AG04450 (cell line): ENCODE results near the gene FCHSD2. TPM values are rescaled to one million over a fixed set of nuclear protein-coding genes. Genes with fewer than 3 reads are reported as not detected.

ENCODE experiments used
- CTCF ChIA-PET: fragments of 300-600, 350-600 bp; formaldehyde crosslinking; extraction: SDS; loops from one replicate; lab custom pipeline; 2022; ENCODE audit warnings: antibody characterized with exemption, inconsistent platforms; lab: Charles Lee
- POLR2A ChIA-PET: fragments of 350-600 bp; formaldehyde crosslinking; extraction: SDS; loops from one replicate; lab custom pipeline; 2021; ENCODE audit warnings: antibody characterized with exemption, inconsistent platforms; lab: Yijun Ruan, JAX
- DNase-seq: peaks from one replicate; pipeline ENCODE4 v3.0.0-alpha.2; 2011; ENCODE audit warnings: low read depth, low spot score
- H3K27ac ChIP-seq: one replicate; pipeline ENCODE4 v1.5.1; 2012; ENCODE audit warnings: low read depth, low read length, control low read depth
- H3K27me3 ChIP-seq: one replicate; pipeline ENCODE4 v1.6.0; 2012; ENCODE audit warnings: low read length; ENCODE audit not compliant: control insufficient read depth, insufficient read depth
- H3K4me3 ChIP-seq: 2 replicates; pipeline ENCODE4 v1.5.1; 2011; ENCODE audit warnings: mild to moderate bottlenecking, low read depth, low read length, control low read depth
- H3K9me3 ChIP-seq: 2 replicates; pipeline ENCODE4 v1.5.1; 2012; ENCODE audit warnings: low read length; ENCODE audit not compliant: control insufficient read depth, insufficient read depth
- polyA plus RNA-seq: library from polyadenylated mRNA; depleted of rRNA; stranded (reverse); fragments of >200 nt; gene quantifications from 2 replicates; pipeline ENCODE4 v1.2.3, GENCODE V29; 2011
- TF ChIP-seq, protein P1 (sequence below): IDR thresholded peaks from 2 replicates; pipeline ENCODE4 v1.5.1; 2011; ENCODE audit warnings: low read depth, low read length, control low read depth, inconsistent platforms

The FCHSD2 gene
- polyA plus RNA-seq, 1 experiment: 24.7 TPM

DNA sequence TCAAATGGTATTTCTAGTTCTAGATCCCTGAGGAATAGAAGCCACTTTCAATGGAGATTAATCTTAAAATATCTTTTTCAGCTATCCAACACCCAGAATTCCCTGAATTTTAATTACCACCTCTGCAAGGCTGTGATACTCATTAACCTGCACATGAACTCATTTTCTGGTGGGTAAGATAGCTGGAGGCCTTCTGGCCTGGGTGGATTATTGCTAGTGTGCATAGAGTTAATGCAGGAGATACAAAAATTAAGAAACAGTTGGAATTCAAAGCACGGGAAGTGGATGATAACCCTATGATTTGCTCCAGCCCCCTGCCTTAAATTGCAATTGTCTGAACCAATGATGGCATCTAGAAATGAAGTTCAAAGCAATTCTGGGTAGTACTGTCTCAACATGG, 212.9 kb downstream of the FCHSD2 start:
- ChIA-PET POLR2A (no interaction called here), CTCF (interaction anchor here (1.5 kb wide), 1 partner anchor 213 kb away, joined by 5 read pairs; no protein-coding TSS in a partner anchor)
- H3K9me3 ChIP-seq: no peaks in the 10 kb centered on the region
- no peak overlapping the region for H3K4me3 ChIP-seq
- no peak overlapping the region for H3K27ac ChIP-seq
- DNase-seq: no peak
- TF ChIP-seq, protein P1, sequence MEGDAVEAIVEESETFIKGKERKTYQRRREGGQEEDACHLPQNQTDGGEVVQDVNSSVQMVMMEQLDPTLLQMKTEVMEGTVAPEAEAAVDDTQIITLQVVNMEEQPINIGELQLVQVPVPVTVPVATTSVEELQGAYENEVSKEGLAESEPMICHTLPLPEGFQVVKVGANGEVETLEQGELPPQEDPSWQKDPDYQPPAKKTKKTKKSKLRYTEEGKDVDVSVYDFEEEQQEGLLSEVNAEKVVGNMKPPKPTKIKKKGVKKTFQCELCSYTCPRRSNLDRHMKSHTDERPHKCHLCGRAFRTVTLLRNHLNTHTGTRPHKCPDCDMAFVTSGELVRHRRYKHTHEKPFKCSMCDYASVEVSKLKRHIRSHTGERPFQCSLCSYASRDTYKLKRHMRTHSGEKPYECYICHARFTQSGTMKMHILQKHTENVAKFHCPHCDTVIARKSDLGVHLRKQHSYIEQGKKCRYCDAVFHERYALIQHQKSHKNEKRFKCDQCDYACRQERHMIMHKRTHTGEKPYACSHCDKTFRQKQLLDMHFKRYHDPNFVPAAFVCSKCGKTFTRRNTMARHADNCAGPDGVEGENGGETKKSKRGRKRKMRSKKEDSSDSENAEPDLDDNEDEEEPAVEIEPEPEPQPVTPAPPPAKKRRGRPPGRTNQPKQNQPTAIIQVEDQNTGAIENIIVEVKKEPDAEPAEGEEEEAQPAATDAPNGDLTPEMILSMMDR: no peak
- H3K27me3 ChIP-seq: no peaks in the 10 kb centered on the region

- H3K4me3 ChIP-seq: no peak overlapping the region
- H3K27ac ChIP-seq: no peak overlapping the region
- no peaks in the 10 kb centered on the region for H3K9me3 ChIP-seq
- CTCF ChIA-PET: interaction anchor here (1.1 to 1.4 kb wide), 2 partner anchors 12 to 198 kb away, joined by 3 to 4 read pairs; no protein-coding TSS in a partner anchor
- DNase-seq: no peak
- TF ChIP-seq, protein P1: no peak
- no peaks in the 10 kb centered on the region for H3K27me3 ChIP-seq
- POLR2A ChIA-PET: no interaction called here
Measured at GRCh38 chr11:72927380-72927779, 214.7 kb downstream of the FCHSD2 start.

DNA sequence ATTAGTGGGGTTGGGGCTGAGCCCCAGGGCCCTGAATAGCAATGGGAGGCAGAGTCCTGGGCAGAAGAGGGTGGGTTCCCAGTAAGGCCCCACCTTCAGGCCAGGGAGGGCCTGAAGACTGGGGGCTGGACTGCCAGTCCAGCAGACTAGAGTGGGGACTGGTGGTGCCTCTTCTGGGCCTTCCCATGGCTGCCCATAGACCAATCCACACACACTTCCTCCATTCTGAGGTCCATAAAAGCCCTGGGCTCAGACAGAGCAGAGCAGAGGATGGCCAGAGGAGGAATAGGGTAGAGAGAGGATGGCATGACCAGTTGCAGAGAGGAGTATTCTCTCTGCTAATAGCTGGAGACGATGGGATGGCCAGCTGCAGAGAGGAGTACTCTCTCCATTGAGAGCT, 216.0 kb downstream of the FCHSD2 start:
- Histone ChIP-seq H3K9me3 (no peaks in the 10 kb centered on the region), H3K4me3 (no peak overlapping the region), H3K27ac (no peak overlapping the region), H3K27me3 (no peaks in the 10 kb centered on the region)
- POLR2A ChIA-PET: no interaction called here
- CTCF ChIA-PET: interaction anchor here (1.4 kb wide), 1 partner anchor 13 kb away, joined by 4 read pairs; no protein-coding TSS in a partner anchor
- DNase-seq: no peak
- TF ChIP-seq, protein P1: no peak

GRCh38 chr11:72925656-72926055, 216.5 kb downstream of the FCHSD2 start:
- Histone ChIP-seq H3K27ac (no peak overlapping the region), H3K4me3 (no peak overlapping the region), H3K27me3 (no peaks in the 10 kb centered on the region), H3K9me3 (no peaks in the 10 kb centered on the region)
- DNase-seq: no peak
- POLR2A ChIA-PET: no interaction called here
- TF ChIP-seq, protein P1: no peak
- CTCF ChIA-PET: interaction anchor here (1.0 to 2.5 kb wide), 4 partner anchors 37 to 308 kb away, joined by 3 to 31 read pairs (median 4); no protein-coding TSS in a partner anchor

GRCh38 chr11:72924568-72925190, 217.4 kb downstream of the FCHSD2 start:
- Histone ChIP-seq H3K4me3 (no peak overlapping the region), H3K27ac (no peak overlapping the region), H3K27me3 (no peaks in the 10 kb centered on the region), H3K9me3 (no peaks in the 10 kb centered on the region)
- no peak for DNase-seq
- ChIA-PET CTCF (interaction anchor here (0.6 to 2.5 kb wide), 25 partner anchors 9 to 320 kb away, joined by 3 to 31 read pairs (median 3); partner anchors contain the start of gene FCHSD2), POLR2A (interaction anchor here (0.6 to 0.7 kb wide), 2 partner anchors 59 to 312 kb away, joined by 3 to 4 read pairs; no protein-coding TSS in a partner anchor)
- TF ChIP-seq, protein P1: peak; percentile 68
